ENCODE data around the gene ROBO1. TPM values are rescaled to one million over a fixed set of nuclear protein-coding genes. Genes with fewer than 3 reads are reported as not detected.

The ROBO1 gene
- total RNA-seq, 1 donor from 2014 or later = 13.4 TPM

DNA sequence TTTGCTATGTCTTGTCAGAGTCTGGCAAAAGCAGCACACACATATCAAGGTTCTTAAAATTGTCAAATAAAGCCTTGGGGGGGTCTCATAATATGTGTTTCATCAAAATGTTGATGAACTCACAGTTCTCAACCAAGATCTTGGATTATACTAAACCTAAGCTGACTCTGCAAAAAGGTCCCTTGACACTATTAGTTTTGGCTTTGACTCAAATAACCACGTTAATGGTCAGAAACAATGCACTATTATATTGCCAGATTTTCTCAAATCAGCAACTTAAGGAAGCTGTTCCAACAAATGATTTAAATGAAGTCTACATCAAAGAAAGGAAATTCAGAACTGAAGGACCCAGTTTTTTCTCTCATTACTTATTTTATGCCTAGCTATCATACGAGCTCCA is 1063.9 kb downstream of the ROBO1 start:
- intact Hi-C loops (cut with DNase I) = no loop called here
- Histone ChIP-seq H3K27me3 (no peaks in the 10 kb centered on the region), H3K9me3 (no peaks in the 10 kb centered on the region), H3K27ac (no peak overlapping the region), H3K36me3 (no peaks in the 10 kb centered on the region), H3K4me3 (no peak overlapping the region), H3K4me1 (no peaks in the 10 kb centered on the region)
- TF ChIP-seq CTCF (IDR thresholded peaks at IDR 0.05) = no peak
- DNase-seq (ENCODE audit: low spot score in 2 of 2) = no peak

DNA sequence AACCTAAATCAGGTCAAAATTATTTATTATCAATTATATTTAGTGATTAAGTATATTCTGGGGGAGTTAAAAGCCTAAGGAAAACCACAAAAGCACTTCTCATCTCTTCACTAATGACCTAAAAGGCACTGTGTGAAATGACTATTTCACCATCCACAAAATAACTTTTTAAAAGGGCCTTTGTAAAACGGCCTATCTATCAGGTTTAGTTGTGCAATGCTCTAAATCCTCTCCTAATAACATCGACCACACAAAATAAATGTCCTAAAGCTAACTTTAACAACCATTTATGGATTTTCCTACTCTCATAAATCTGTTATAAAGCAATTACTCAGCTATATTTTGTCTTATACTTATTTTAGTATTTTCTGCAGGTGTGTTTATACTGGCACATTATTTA is 1066.3 kb downstream of the ROBO1 start:
- TF ChIP-seq CTCF (IDR thresholded peaks at IDR 0.05) = no peak
- DNase-seq (ENCODE audit: low spot score in 2 of 2) = no peak
- no peaks in the 10 kb centered on the region for H3K9me3 ChIP-seq
- intact Hi-C loops (cut with DNase I) = no loop called here
- no peak overlapping the region for H3K4me3 ChIP-seq
- H3K27ac ChIP-seq = no peak overlapping the region
- H3K4me1 ChIP-seq = no peaks in the 10 kb centered on the region
- H3K36me3 ChIP-seq = no peaks in the 10 kb centered on the region
- H3K27me3 ChIP-seq = no peaks in the 10 kb centered on the region

DNA sequence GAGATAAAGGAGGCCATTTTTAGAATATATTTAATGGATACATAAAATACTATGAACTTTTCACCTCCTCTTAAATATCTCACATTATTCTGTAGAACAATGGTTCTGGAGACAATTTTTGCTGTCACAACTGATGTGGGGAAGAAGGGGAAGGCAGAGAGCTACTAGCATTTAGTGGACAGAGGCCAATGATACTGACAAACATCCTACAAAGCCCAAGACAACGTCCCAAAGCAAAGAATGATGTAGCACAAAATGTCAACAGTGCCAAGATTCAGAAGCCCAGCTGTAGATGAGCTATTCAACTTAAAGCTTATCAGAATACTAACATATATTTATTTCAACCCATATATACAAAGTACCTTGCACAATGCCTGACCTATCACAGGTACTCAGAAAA is 1069.4 kb downstream of the ROBO1 start:
- Histone ChIP-seq H3K27me3 (no peaks in the 10 kb centered on the region), H3K36me3 (no peaks in the 10 kb centered on the region), H3K4me1 (no peaks in the 10 kb centered on the region), H3K27ac (no peak overlapping the region), H3K4me3 (no peak overlapping the region), H3K9me3 (no peaks in the 10 kb centered on the region)
- no peak for DNase-seq (ENCODE audit: low spot score in 2 of 2)
- no peak for TF ChIP-seq CTCF (IDR thresholded peaks at IDR 0.05)
- intact Hi-C loops (cut with DNase I) = no loop called here

GRCh38 chr3:78697426-78697825 is 1070.4 kb downstream of the ROBO1 start:
- H3K9me3 ChIP-seq = no peaks in the 10 kb centered on the region
- no peaks in the 10 kb centered on the region for H3K4me1 ChIP-seq
- intact Hi-C loops (cut with DNase I) = no loop called here
- no peak for DNase-seq (ENCODE audit: low spot score in 2 of 2)
- no peaks in the 10 kb centered on the region for H3K27me3 ChIP-seq
- H3K4me3 ChIP-seq = no peak overlapping the region
- no peak overlapping the region for H3K27ac ChIP-seq
- no peak for TF ChIP-seq CTCF (IDR thresholded peaks at IDR 0.05)
- H3K36me3 ChIP-seq = no peaks in the 10 kb centered on the region

DNA sequence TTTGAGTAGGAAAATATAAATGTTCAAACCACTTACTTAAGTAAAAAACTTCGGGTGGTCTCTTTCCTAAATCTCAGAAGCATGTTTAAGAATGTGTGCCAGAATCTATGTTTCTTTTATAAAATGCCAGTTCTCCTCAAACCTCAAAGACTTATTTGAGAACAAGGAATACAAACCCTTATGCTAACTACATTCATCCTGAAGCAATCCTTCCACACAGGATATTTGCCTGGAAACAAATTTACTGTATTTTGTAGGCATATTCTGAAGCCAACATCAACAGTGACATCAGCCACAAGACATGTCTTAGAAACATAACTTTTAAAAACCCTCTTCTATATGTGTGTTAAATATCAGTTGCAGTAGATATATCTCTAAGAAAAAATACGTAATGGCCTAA is 1077.0 kb downstream of the ROBO1 start:
- H3K36me3 ChIP-seq = no peaks in the 10 kb centered on the region
- H3K4me3 ChIP-seq = no peak overlapping the region
- H3K9me3 ChIP-seq = no peaks in the 10 kb centered on the region
- intact Hi-C loops (cut with DNase I) = no loop called here
- H3K27me3 ChIP-seq = no peaks in the 10 kb centered on the region
- no peak for TF ChIP-seq CTCF (IDR thresholded peaks at IDR 0.05)
- DNase-seq (ENCODE audit: low spot score in 2 of 2) = no peak
- H3K27ac ChIP-seq = no peak overlapping the region
- H3K4me1 ChIP-seq = no peaks in the 10 kb centered on the region

- no peaks in the 10 kb centered on the region for H3K4me1 ChIP-seq
- H3K27ac ChIP-seq = no peak overlapping the region
- no peaks in the 10 kb centered on the region for H3K27me3 ChIP-seq
- intact Hi-C loops (cut with DNase I) = no loop called here
- no peaks in the 10 kb centered on the region for H3K36me3 ChIP-seq
- H3K4me3 ChIP-seq = no peak overlapping the region
- H3K9me3 ChIP-seq = no peaks in the 10 kb centered on the region
- DNase-seq (ENCODE audit: low spot score in 2 of 2) = no peak
- TF ChIP-seq CTCF (IDR thresholded peaks at IDR 0.05) = no peak
Observed at GRCh38 chr3:78689378-78689777, 1078.4 kb downstream of the ROBO1 start.

Measured in ascending aorta (tissue), 2 donors.